ENCODE results near the gene PTGES. TPM values are rescaled to one million over a fixed set of nuclear protein-coding genes. Genes with fewer than 3 reads are reported as not detected.

PTGES gene
- total and polyA plus RNA-seq, 9 of the 15 experiments (the other 6 are each of a cell fraction or from before 2014, with no cell fraction given) = 0.13 TPM; not detected in 8

DNA sequence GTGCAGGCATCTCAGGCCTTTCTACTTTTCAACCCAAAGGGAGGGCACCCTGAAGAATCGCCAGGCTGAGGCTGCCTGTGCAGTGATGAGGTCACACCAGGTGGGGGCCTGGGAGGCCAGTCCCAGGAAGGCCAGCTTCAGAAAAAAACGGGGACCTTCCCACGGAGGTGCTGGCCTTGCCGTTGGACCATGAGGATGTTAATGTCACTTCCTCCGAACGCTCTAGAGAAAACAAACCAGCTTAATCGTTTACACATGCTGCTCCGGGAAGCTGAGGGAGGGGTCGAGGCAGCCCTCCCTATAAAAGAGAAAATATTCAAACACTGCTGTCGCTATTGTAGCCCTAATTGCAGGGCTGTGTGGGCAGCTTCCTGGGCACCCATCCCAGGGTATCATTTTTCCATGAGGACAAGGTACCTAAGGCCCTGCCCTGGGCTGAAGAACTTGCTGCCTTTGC is 27.0 kb downstream of the PTGES start:
- H3K4me2 ChIP-seq (ENCODE audit: insufficient read depth, low read length) = no peak overlapping the region
- H3K4me1 ChIP-seq (replicated peaks in 1 of 2; ENCODE audit: control insufficient read depth in 2 of 2, insufficient read depth in 2 of 2, low read length in 2 of 2) = peaks cover 2 to 25% of the 10 kb centered on the region in 2 experiments; a peak in 4 of 5 replicates
- H2AFZ ChIP-seq (ENCODE audit: low read depth, low read length) = no peak overlapping the region
- ChIA-PET POLR2A (interaction anchor here (0.6 to 4.7 kb wide), 8 partner anchors 10 to 1448 kb away, joined by 3 to 23 read pairs (median 4); no protein-coding TSS in a partner anchor), CTCF (ENCODE audit: low intra/inter-chr PET ratio) (interaction anchor here (0.6 to 3.1 kb wide), 5 partner anchors 11 to 64 kb away, joined by 3 to 46 read pairs (median 5); no protein-coding TSS in a partner anchor)
- no peaks in the 10 kb centered on the region for H3K9me3 ChIP-seq (replicated peaks; ENCODE audit: control insufficient read depth, insufficient read depth, low read depth, low read length)
- no peak overlapping the region for H3K9ac ChIP-seq (ENCODE audit: insufficient read depth in 1 of 2, low read depth in 2 of 2, low read length in 2 of 2)
- TF ChIP-seq CREBBP (IDR thresholded peaks at IDR 0.05; ENCODE audit: low read depth, low read length) = no peak
- TF ChIP-seq BRF1 (IDR thresholded peaks at IDR 0.05; ENCODE audit: borderline replicate concordance, extremely low read depth, insufficient read length) = no peak
- TF ChIP-seq, protein P1, sequence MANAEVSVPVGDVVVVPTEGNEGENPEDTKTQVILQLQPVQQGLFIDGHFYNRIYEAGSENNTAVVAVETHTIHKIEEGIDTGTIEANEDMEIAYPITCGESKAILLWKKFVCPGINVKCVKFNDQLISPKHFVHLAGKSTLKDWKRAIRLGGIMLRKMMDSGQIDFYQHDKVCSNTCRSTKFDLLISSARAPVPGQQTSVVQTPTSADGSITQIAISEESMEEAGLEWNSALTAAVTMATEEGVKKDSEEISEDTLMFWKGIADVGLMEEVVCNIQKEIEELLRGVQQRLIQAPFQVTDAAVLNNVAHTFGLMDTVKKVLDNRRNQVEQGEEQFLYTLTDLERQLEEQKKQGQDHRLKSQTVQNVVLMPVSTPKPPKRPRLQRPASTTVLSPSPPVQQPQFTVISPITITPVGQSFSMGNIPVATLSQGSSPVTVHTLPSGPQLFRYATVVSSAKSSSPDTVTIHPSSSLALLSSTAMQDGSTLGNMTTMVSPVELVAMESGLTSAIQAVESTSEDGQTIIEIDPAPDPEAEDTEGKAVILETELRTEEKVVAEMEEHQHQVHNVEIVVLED (CRISPR knock-in tag; IDR thresholded peaks at IDR 0.05) = no peak
- TF ChIP-seq ZNF699 (CRISPR knock-in tag; IDR thresholded peaks at IDR 0.05; ENCODE audit: insufficient replicate concordance) = no peak
- no peak for TF ChIP-seq ZNF143 (CRISPR knock-in tag; IDR thresholded peaks at IDR 0.05)
- TF ChIP-seq, protein P2, sequence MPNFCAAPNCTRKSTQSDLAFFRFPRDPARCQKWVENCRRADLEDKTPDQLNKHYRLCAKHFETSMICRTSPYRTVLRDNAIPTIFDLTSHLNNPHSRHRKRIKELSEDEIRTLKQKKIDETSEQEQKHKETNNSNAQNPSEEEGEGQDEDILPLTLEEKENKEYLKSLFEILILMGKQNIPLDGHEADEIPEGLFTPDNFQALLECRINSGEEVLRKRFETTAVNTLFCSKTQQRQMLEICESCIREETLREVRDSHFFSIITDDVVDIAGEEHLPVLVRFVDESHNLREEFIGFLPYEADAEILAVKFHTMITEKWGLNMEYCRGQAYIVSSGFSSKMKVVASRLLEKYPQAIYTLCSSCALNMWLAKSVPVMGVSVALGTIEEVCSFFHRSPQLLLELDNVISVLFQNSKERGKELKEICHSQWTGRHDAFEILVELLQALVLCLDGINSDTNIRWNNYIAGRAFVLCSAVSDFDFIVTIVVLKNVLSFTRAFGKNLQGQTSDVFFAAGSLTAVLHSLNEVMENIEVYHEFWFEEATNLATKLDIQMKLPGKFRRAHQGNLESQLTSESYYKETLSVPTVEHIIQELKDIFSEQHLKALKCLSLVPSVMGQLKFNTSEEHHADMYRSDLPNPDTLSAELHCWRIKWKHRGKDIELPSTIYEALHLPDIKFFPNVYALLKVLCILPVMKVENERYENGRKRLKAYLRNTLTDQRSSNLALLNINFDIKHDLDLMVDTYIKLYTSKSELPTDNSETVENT (CRISPR knock-in tag; IDR thresholded peaks at IDR 0.05) = no peak
- no peak for TF ChIP-seq SIRT6 (IDR thresholded peaks at IDR 0.05; ENCODE audit: low read depth, low read length)
- TF ChIP-seq, protein P3, sequence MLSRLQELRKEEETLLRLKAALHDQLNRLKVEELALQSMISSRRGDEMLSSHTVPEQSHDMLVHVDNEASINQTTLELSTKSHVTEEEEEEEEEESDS (CRISPR knock-in tag; IDR thresholded peaks at IDR 0.05) = no peak
- no peak for TF ChIP-seq FOSL1 (tag; conservative IDR thresholded peaks at IDR 0.05)
- no peak for TF ChIP-seq ZNF347 (CRISPR knock-in tag; IDR thresholded peaks at IDR 0.05; ENCODE audit: low read depth)
- TF ChIP-seq, protein P4, sequence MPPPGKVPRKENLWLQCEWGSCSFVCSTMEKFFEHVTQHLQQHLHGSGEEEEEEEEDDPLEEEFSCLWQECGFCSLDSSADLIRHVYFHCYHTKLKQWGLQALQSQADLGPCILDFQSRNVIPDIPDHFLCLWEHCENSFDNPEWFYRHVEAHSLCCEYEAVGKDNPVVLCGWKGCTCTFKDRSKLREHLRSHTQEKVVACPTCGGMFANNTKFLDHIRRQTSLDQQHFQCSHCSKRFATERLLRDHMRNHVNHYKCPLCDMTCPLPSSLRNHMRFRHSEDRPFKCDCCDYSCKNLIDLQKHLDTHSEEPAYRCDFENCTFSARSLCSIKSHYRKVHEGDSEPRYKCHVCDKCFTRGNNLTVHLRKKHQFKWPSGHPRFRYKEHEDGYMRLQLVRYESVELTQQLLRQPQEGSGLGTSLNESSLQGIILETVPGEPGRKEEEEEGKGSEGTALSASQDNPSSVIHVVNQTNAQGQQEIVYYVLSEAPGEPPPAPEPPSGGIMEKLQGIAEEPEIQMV (tag; conservative IDR thresholded peaks at IDR 0.05; ENCODE audit: low read depth) = no peak
- TF ChIP-seq, protein P5, sequence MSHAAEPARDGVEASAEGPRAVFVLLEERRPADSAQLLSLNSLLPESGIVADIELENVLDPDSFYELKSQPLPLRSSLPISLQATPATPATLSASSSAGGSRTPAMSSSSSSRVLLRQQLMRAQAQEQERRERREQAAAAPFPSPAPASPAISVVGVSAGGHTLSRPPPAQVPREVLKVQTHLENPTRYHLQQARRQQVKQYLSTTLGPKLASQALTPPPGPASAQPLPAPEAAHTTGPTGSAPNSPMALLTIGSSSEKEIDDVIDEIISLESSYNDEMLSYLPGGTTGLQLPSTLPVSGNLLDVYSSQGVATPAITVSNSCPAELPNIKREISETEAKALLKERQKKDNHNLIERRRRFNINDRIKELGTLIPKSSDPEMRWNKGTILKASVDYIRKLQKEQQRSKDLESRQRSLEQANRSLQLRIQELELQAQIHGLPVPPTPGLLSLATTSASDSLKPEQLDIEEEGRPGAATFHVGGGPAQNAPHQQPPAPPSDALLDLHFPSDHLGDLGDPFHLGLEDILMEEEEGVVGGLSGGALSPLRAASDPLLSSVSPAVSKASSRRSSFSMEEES (CRISPR knock-in tag; IDR thresholded peaks at IDR 0.05) = no peak
- H3K27me3 ChIP-seq (ENCODE audit: control insufficient read depth in 2 of 2, insufficient read depth in 2 of 2, low read length in 2 of 2) = peaks cover 14 to 37% of the 10 kb centered on the region in 2 experiments
- DNase-seq (ENCODE audit: extremely low read depth in 1 of 4, low spot score in 3 of 4) (no peak), FAIRE-seq (no peak), ATAC-seq (no peak)
- no peak overlapping the region for H3K27ac ChIP-seq (ENCODE audit: extremely low read depth, low read depth, low read length)
- BruUV-seq (replicated peaks) = no TSS peak
- intact Hi-C loops (cut with micrococcal nuclease) (loop anchor here (2.0 to 5.0 kb wide), 4 partner anchors 57 to 1429 kb away; partner anchors contain the start of gene ASB6), in situ Hi-C loops (cut with MboI) (no loop called here)
- no peaks in the 10 kb centered on the region for H3K36me3 ChIP-seq (ENCODE audit: control insufficient read depth, insufficient read depth, low read length)
- H3K79me2 ChIP-seq (ENCODE audit: control insufficient read depth, insufficient read depth, low read length) = no peaks in the 10 kb centered on the region
- H4K20me1 ChIP-seq (replicated peaks; ENCODE audit: control insufficient read depth, insufficient read depth, low read length) = no peaks in the 10 kb centered on the region
- no peak overlapping the region for H3K4me3 ChIP-seq
- H3K9me1 ChIP-seq (ENCODE audit: control insufficient read depth, insufficient read depth, low read length) = no peaks in the 10 kb centered on the region
- WGBS (ENCODE audit: insufficient coverage, low coverage, missing lambda C conversion rate) = 15% methylated on average over 10 of the region's 10 CpGs
